Measurements from ENCODE around the gene JOSD1.

GRCh38 chr22:38724926-38725571, 24.3 kb upstream of the JOSD1 start:
- TF ChIP-seq POLR2A (IDR thresholded peaks at IDR 0.05), result no peak
- TF ChIP-seq, protein P1, sequence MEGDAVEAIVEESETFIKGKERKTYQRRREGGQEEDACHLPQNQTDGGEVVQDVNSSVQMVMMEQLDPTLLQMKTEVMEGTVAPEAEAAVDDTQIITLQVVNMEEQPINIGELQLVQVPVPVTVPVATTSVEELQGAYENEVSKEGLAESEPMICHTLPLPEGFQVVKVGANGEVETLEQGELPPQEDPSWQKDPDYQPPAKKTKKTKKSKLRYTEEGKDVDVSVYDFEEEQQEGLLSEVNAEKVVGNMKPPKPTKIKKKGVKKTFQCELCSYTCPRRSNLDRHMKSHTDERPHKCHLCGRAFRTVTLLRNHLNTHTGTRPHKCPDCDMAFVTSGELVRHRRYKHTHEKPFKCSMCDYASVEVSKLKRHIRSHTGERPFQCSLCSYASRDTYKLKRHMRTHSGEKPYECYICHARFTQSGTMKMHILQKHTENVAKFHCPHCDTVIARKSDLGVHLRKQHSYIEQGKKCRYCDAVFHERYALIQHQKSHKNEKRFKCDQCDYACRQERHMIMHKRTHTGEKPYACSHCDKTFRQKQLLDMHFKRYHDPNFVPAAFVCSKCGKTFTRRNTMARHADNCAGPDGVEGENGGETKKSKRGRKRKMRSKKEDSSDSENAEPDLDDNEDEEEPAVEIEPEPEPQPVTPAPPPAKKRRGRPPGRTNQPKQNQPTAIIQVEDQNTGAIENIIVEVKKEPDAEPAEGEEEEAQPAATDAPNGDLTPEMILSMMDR (IDR thresholded peaks at IDR 0.05), result peak in 4 of 6 experiments; percentile 39 to 47 (median 45)
